UCSD-AML1 (cell line): ENCODE results near the gene HACD2.

Experiments used
- DNase-seq: peaks from one replicate; lab custom pipeline; 2025; ENCODE audit not compliant: unreplicated experiment; lab: John Stamatoyannopoulos, UW

HACD2 gene

DNA sequence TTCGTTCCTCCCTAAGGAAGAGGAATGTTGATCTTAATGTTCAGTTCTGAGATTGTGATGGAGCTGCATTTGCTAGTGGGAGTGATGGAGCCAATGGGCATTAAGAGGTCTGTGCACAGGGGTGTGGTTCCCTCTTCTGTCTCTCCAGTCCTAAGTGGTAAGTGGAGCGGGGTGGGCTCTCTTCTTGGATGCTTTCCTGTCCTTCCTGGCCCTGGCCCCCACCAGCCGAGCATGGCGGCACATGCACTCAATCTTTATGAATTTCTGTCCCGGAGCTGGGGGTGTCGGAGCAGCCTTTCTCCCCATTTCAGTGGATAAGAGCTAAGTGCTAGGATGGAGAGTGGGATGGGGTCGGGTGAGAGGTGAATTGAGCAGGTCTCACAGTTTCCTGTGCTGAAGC, 98.4 kb downstream of the HACD2 start:
- DNase-seq = no peak

DNA sequence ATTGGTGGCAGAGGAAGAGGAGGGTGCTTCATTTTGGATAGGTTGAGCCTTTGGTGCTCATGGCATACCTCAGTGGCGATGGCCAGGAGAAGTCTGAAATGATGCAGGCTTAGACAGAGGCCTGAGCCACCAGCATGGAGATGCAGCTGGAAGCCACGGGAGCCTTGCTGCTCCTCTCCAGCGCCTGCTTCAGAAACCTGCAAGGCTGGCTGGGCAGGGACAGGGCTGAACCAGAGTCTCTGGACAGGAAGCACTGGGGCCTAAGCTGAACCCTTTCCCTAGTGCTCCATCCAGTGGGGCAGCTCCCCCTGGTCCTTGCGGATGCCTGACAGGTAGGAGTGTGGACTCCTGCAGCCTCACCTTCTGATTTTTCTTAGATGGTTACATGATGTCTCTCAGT, 99.3 kb downstream of the HACD2 start:
- DNase-seq = no peak

DNA sequence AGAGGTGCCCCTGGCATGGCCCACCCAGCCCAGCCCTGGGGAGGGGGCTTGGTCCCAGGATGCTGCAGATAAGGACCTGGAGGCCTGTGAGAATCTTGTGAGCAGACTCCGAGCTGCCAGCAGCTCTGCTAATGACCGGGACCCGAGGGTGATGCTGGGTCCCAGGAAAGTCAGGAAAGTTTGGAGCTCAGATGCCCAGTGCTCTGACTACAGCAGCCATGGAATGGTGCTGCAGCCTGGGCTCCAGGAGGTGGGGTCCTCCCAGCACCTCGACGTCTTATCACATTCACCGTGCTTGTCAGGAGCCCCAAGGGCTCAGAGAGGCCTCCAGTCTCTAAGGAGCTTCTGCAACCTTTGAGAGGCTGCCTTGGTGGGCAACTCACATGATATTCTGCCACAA, 101.7 kb downstream of the HACD2 start:
- no peak for DNase-seq

DNA sequence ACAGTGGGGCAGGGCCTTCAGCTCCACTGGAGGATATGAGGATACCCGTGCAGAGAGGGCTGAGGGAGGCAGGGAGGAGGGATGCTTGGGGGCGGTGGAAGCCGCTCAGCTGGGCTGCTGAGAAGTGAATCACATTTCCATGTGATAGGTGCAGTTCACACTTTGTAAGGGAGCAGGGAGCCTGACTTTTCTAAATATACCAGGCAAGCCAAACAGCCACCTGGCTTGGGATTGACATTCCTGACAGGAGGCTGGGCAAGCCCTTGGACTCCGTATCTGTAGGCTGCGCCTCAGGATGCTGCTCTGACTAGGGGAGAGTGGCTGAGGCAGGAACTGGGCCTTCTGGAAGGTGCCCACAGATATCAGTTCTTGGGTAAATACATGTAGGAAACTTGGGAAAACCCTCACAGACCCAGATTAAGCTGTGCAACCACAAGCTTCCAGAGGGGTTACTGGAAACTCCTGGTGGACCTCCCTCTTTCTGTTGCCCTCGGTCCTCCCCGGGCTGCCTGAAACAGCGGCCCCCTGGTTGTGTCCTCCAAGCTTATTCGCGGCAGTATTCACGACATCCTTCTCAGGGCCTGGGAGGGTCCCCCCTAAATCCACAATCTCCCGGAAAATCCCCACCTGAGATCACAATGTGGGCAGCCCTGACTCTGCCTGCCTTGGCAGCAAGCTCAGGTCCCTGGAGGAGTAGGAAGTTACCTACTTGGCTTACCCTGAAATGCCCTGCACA, 103.0 kb downstream of the HACD2 start:
- no peak for DNase-seq

DNA sequence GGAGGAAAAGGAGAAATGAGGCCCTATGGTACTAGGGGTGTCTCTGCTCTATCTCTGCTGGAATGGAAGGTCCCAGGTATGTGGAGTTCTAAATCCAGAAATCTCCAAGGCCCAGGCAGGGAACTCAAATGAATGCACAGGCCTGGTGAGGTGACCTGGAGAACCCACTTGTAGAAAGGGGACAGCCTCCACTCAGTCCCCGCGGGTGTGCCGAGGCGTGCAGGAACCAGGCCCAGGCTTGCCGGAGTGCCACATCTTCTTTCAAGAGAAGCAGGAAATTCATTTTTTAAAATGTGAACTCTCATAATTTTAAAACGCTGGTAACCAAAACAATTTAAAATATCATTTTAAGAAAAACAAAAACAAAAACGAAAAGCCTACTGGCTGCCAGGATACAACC, 103.8 kb downstream of the HACD2 start:
- DNase-seq = no peak

DNA sequence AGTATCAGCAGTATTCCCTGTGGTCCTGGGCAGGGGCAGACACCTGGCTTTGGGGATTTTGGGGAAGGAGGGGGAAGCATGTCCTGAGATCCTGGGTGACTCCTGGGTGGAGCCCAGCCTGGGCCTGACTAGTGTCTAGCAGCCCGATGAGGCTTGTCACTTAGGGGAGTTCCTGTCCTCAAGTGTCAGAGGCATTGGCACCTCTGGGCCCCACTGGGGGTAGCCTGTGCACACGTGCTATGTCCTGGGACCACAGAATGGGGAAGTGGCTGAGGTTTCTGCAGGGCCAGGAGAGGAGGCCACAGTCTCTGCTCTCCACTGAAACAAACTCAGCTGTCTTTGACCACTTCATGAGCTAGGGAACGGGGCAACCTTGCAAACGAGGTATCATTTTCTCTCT, 104.4 kb downstream of the HACD2 start:
- no peak for DNase-seq

DNA sequence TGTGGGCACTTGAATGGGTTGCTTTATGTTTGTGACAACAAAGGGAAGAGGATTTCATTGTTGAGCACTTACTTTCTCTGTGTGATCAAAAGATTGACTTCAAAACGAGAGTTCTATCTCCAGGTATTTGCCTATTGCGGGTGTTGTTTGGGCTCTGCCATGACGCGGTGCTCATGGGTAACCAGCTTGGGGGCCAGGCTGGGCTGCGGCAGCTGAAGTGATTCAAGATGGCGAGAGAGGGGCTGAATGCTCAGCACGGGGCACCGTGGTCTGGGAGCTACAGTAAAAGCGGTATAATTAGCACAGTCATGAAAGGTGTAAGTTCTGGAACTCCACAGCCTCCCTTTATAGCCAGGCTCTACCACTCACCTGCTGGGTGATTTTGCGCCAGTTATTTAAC, 105.0 kb downstream of the HACD2 start:
- no peak for DNase-seq

DNA sequence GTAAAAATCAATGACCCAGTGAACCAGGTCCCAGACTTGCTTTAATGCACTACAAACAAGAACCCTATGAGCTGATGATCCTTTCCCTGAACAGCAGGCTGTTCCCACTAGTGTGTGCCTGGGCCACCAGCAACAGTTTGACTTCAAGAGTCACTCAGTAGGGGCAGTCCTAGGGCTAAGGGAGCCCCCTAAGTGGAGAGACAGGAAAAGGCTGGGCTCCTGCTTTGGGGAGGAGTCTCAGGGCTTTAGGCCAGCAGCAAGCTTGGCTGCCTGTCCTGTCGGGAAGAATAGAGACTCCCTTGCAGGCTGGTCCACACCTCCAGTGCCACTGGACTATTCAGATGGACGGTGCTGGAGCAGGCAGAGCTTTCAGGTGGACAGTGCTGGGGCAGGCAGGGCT, 106.5 kb downstream of the HACD2 start:
- DNase-seq = no peak

DNA sequence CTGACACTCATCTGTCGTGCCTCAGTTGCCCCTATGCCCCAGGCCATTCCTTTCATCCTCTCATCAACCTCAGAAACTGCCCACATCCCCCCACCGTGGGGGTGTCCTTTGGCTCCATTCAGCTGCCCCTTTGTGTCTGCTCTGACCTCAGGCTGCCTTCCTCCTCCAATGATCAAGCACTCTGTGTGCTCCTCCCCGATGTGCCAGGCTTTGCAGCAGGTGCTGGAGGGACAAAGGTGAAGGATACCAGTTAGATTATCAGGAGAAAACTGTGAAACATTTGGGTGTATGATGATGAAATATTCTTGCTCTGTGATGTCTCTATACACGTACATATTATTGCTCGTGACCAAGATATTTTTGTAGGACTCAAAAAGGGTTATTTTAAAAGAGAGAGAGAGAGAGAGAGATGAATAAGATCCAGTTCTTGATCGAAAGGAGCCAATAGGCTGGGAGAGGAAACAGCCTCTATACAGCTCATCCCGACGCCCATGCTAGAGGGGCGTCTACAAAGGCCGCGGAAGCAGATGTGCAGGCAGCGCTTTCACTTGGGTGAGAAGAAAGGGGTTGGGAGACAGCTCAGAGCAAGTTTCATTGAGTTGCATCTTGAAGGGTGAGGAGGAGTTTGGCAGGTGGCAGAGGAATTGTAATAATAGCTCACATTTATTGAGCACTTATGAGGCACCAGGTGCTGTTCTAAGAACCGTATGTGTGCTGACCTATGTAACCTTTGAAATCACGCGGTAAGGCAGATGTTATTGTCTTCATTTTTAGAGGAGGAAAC, 107.7 kb downstream of the HACD2 start:
- no peak for DNase-seq

DNA sequence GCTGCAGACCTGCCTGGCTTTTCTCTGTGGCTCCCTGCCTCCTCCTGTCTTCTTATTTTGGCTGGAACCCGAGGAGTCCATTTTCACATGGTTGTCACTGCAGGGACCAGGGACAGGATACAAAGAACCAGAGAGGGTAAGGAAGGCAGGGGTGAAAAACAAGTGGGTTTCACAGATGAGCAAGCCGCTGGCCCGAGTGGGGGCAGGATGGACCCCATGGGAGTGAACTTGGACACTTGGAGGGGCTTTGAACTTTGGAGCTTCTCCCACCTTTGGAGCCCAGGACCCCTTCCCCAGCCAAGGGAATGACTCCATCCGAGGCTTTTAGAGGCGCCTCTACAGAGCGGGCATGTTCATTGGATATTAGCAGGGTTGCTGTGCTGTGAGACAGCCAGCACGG, 109.1 kb downstream of the HACD2 start:
- DNase-seq = no peak

DNA sequence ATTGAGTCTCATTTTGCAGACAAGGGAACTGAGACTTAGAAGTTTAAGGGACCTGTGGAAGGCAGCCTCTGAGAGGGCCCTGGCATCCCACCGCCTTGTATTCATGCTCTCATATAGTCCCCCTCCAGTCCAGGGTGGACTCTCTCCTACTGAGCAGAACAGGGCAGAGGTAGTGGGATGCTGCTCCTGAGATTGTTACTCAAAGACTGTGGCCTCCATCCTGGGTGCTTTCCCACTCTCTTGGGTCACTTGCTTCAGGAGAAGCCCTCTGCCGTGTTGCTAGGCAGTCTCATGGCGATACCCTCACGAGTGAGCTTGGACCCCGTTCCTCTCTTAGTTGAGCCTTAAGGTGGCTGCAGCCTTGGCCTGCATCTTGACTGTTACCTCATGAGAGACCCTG, 113.7 kb downstream of the HACD2 start:
- no peak for DNase-seq

DNA sequence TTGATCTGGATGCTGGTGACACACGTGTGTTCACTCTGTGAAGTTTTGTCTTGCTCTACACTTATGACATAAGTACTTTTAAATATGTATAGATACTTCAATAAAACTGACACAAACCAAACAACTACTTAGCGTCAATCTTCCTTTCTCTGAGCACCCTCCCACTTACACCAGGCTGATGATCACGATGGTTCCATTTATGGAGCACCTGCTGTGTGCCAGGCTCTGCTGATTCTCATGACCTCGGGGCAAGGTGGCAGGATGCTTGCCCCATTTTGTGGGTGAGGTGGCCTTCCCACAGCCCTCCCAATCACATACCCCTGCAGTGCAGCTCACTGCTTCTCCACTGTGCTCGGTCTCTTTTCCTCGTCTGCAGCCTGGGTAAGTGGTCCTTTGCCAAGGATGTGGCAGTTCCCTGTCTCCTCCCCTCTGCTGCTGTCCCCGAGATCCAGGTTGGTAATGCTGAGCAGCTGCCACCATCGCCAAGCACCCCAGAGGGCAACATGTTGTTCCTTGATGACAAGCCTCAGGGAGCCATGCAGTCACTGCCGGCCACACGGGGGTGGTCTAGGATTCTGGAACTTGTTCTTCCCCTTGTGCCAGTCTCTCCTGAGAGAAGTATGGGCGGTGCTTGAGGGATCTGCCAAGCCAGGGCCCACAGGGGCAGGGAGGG, 115.4 kb downstream of the HACD2 start:
- DNase-seq = no peak

DNA sequence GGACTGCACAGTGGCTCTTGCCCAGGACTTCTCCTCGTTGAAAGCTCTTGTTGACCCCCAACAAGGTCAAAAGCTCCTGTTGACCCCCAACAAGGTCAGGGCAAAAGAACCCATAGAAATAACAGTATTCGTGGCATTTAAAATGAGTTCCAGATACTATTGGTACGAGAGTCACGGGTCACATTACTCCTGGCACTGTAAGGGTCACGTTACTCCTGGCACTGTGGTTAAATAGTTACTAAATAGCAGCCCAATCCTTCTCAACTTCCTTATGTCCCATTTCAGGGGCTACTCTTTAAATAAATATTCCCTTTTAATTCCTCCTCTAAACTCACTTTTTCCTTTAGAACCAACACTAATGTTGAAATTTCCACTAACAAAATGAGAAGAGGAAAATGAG, 117.8 kb downstream of the HACD2 start:
- no peak for DNase-seq

DNA sequence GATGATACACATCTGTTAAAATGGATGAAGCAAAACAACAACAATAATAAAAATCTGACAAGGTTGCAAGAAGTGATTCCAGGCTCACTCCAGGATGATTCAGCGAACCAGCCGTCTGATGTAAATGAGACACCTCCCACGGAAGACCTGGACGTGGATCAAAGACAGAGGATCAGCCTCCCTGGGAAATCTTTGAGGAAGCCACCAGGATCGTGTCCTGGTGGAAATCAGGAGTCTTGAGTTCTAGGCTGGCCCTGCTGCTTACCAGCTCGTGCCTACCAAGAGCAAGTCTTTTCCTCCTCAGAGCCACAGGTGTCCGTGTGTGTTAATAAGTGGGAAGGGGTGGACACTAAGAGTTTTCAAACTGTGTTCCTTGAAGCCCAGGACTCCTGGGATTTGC, 120.6 kb downstream of the HACD2 start:
- no peak for DNase-seq

DNA sequence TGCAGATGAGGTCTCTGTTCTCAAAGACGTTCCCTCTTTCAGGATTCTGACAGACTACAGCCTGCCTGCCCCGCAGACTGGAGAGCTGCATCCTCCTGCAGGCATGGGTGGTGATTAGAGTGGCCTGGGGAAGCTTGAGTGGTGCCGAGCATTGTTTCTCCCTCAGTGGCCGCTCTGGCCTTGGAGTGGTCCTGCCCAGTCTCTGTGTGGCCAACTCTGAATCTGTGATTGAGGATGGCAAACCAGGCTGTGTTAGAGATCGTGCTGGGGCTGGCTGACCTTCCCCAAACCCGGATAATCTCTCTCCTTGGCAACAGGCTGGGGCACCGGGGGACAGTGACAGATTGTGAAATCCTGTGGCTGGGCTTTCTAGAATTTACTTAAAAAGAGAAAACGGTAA, 125.0 kb downstream of the HACD2 start:
- no peak for DNase-seq

DNA sequence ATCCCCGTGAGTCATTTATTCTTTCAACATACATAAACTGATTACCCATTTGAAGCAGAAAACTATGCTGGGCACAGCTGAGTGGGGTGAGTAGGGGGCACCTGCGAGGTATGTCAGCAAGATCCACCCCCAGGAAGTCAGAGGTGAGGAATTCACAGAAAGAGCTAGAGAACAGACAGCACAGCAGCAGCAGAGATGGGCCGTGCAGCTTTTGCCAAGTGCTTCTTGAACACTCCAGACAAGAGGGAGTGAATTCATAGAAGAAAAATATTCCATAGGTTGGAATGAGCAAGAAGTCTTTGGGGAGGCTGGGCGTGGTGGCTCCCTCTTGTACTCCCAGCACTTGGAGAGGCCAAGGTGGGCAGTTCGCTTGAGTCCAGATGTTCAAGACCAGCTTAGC, 126.6 kb downstream of the HACD2 start:
- DNase-seq = no peak

DNA sequence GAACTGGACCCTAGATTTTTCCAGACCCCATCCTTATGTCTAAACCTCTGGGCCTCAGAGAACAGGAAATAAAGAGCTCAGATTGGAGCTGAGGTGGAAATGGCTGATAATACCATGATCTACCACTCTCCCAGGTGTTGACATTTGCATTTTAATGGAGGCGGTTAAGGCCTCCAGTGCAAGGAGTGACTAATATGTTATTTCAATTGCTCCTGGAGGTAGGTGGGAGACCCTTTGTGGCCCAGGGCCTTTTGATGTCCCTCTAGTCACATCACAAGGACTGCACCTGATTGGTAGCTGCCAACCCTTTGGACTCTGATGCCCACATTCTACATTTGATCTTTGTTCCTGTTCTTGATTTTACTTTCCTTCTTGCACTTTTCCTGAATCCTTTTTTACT, 127.0 kb downstream of the HACD2 start:
- no peak for DNase-seq

DNA sequence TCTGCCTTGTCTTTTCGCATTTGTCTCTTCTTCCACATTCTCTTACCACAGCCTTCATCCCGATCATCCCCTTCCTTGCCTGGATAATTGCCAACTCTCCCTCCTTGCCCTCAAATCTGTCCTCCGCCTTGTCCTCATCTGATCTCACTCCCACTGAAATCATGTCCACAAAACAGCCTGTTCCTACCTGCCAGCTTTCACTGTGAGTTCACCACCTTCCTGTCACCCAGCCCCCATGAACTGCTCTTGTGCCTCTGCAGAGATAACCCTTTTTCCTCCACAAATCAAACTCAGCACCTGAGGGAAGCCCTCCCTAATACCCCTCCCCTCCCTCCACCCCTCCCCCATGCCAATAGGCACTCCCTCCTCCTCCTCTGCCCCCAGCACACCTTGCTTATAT, 131.2 kb downstream of the HACD2 start:
- no peak for DNase-seq

DNA sequence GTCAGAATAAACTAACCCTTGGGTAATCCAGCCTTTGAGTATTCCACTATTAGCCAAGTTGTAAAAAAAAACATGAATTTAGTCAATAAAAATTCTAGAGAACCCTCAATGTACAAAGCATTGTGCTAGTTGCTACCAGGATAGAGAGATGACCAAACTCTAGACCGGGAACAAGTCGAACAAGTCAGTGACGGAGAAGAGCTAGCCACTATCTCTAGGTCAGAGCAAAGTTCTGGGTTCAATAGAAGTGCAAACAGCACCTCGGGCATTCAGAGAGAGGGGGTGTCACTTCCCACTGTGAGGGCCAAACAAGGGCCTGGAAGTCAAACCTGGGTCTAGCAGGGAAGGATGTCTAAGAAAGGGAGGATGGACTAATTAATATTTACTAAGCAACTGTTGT, 133.7 kb downstream of the HACD2 start:
- DNase-seq = no peak

DNA sequence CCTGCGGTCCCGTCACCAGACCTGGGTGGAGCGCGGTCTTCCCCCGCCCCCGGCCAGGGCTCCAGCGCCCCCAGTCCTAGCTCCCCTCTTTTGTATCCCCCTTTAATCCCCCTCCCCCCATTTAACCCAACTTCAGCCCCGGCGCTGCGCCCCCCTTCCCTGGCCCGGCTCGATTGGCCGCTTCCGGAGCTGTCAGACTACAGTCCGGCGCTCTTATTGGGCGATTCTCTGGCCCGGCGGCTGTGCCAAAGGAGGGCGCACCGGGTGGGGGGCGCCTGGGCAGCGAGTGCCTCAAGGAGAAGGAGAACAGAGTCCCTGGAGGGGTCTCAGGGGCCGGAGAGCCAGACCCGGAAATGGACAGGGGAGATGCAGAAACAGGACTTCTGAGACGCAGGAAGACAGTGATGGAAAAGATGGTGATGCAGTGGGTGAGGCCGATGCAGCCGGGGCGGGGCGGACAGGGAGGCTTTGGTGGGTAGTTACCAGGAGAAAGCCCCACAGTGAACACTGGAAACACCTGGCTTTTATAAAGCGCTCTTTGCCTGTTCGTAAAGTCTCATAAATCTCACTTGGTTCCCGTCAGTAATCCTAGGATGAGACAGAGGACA, 134.8 kb downstream of the HACD2 start:
- no peak for DNase-seq

DNA sequence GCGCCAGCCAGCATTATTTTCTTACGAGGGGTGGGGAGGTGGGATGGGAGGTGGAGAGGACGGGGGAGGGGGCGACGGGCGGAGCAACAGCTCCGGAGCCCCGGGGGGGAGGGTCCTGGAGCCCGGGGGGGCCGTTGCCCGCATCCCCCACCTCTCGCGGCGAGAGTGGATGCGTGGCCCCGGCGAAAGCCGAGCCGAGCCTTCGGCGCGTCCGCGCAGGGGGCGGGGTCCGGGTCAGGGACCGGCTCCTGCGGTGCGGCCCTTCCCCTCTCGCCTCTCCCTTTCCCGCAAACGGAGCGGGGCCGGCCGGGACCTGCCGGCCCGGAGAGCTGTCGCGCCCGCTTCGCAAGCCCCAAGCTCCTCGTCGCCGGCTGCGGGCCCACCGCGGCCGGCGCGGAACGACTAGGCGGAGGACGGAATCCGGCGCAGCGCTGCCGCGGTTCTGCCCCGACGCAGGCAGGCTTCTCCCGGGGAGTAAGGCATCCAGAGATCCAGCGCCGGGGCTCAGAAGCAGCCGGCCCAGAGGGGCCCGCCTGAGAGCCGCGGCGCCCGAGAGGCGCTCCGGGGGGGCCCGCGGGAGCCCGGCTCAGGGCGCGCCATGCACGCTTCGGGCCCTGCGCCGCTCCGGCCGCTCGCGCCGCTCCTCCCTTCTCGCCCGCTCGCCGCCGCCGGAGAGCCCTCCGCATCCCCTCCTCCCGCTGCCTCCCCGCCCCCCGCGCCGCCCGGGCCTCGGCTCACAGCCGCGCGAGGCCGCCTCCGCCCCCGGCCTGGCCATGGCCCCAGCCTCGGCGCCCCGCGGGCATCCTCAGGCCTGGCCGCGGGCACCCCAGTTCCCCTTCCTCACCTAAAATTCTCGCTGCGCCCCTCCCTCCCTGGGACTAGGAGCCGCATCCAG, 135.5 kb downstream of the HACD2 start:
- DNase-seq = no peak
